Measurements from ENCODE around the gene C6. TPM values are rescaled to one million over a fixed set of nuclear protein-coding genes. Genes with fewer than 3 reads are reported as not detected.

Gene C6
- total and polyA plus RNA-seq, 2 donors (not counting 1 experiment from before 2014, with no cell fraction given): 0.07 TPM; not detected in 1

- Histone ChIP-seq H3K4me1 (ENCODE audit: control insufficient read depth, extremely low read depth, insufficient read depth, low read length) (no peaks in the 10 kb centered on the region), H3K9ac (ENCODE audit: insufficient read depth, low read length) (no peak overlapping the region), H3K4me3 (replicated peaks in 1 of 4; ENCODE audit: control extremely low read depth in 1 of 4, insufficient read depth in 1 of 4, low read depth in 3 of 4, low read length in 4 of 4) (no peak overlapping the region), H4K20me1 (ENCODE audit: control insufficient read depth, extremely low read depth, insufficient read depth, low read length) (no peaks in the 10 kb centered on the region), H3K27me3 (ENCODE audit: control insufficient read depth, insufficient read depth, low read length) (no peaks in the 10 kb centered on the region), H3K27ac (ENCODE audit: insufficient read depth, low read length) (no peak overlapping the region), H3K9me3 (ENCODE audit: control insufficient read depth, insufficient read depth, low read depth, low read length) (no peaks in the 10 kb centered on the region), H3K79me2 (ENCODE audit: control insufficient read depth, insufficient read depth, low read length) (no peaks in the 10 kb centered on the region), H3K36me3 (ENCODE audit: control insufficient read depth, insufficient read depth, low read length) (no peaks in the 10 kb centered on the region), H2AFZ (ENCODE audit: low read length) (no peak overlapping the region), H3K4me2 (ENCODE audit: extremely low read depth, insufficient read depth, low read length) (no peak overlapping the region)
- TF ChIP-seq EZH2 (IDR thresholded peaks at IDR 0.05; ENCODE audit: low read length, missing control alignments): no peak
- TF ChIP-seq, protein P1, sequence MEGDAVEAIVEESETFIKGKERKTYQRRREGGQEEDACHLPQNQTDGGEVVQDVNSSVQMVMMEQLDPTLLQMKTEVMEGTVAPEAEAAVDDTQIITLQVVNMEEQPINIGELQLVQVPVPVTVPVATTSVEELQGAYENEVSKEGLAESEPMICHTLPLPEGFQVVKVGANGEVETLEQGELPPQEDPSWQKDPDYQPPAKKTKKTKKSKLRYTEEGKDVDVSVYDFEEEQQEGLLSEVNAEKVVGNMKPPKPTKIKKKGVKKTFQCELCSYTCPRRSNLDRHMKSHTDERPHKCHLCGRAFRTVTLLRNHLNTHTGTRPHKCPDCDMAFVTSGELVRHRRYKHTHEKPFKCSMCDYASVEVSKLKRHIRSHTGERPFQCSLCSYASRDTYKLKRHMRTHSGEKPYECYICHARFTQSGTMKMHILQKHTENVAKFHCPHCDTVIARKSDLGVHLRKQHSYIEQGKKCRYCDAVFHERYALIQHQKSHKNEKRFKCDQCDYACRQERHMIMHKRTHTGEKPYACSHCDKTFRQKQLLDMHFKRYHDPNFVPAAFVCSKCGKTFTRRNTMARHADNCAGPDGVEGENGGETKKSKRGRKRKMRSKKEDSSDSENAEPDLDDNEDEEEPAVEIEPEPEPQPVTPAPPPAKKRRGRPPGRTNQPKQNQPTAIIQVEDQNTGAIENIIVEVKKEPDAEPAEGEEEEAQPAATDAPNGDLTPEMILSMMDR (conservative IDR thresholded peaks at IDR 0.05 in 1 of 2, IDR thresholded peaks at IDR 0.05 in 1 of 2; ENCODE audit: low read depth in 1 of 2, low read length in 2 of 2): no peak
- DNase-seq (ENCODE audit: low read depth in 2 of 2): peak; percentile 28 to 83
Observed at GRCh38 chr5:41252036-41252435, 38.7 kb upstream of the C6 start.

GRCh38 chr5:41250351-41250987 lies 37.1 kb upstream of the C6 start:
- H3K4me3 ChIP-seq (replicated peaks in 1 of 4; ENCODE audit: control extremely low read depth in 1 of 4, insufficient read depth in 1 of 4, low read depth in 3 of 4, low read length in 4 of 4): no peak overlapping the region
- DNase-seq (ENCODE audit: low read depth in 2 of 2): no peak
- no peak overlapping the region for H3K4me2 ChIP-seq (ENCODE audit: extremely low read depth, insufficient read depth, low read length)
- no peaks in the 10 kb centered on the region for H3K4me1 ChIP-seq (ENCODE audit: control insufficient read depth, extremely low read depth, insufficient read depth, low read length)
- no peaks in the 10 kb centered on the region for H3K36me3 ChIP-seq (ENCODE audit: control insufficient read depth, insufficient read depth, low read length)
- H3K79me2 ChIP-seq (ENCODE audit: control insufficient read depth, insufficient read depth, low read length): no peaks in the 10 kb centered on the region
- no peaks in the 10 kb centered on the region for H4K20me1 ChIP-seq (ENCODE audit: control insufficient read depth, extremely low read depth, insufficient read depth, low read length)
- TF ChIP-seq, protein P1 (conservative IDR thresholded peaks at IDR 0.05 in 1 of 2, IDR thresholded peaks at IDR 0.05 in 1 of 2; ENCODE audit: low read depth in 1 of 2, low read length in 2 of 2): no peak
- no peak for TF ChIP-seq EZH2 (IDR thresholded peaks at IDR 0.05; ENCODE audit: low read length, missing control alignments)
- no peaks in the 10 kb centered on the region for H3K9me3 ChIP-seq (ENCODE audit: control insufficient read depth, insufficient read depth, low read depth, low read length)
- no peak overlapping the region for H3K27ac ChIP-seq (ENCODE audit: insufficient read depth, low read length)
- H3K27me3 ChIP-seq (ENCODE audit: control insufficient read depth, insufficient read depth, low read length): no peaks in the 10 kb centered on the region
- H3K9ac ChIP-seq (ENCODE audit: insufficient read depth, low read length): no peak overlapping the region
- H2AFZ ChIP-seq (ENCODE audit: low read length): no peak overlapping the region

DNA sequence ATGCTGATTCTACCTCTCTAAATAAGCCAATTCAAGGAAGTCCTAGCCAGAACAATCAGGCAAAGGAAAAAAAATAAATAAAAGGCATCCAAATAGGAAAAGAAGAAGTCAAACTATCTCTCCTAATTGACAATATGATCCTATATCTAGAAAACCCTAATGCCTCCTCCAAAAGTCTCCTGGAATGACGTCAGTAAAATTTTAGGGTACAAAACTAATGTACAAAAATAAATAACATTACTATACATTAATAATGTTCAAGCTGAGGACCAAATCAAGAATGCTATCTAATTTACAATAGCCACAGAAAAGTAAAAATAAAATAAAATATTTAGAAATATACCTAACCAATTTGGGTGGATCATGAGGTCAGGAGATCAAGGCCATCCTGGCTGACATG lies 33.8 kb upstream of the C6 start:
- no peak overlapping the region for H3K27ac ChIP-seq (ENCODE audit: insufficient read depth, low read length)
- no peaks in the 10 kb centered on the region for H3K4me1 ChIP-seq (ENCODE audit: control insufficient read depth, extremely low read depth, insufficient read depth, low read length)
- no peaks in the 10 kb centered on the region for H3K9me3 ChIP-seq (ENCODE audit: control insufficient read depth, insufficient read depth, low read depth, low read length)
- no peak overlapping the region for H3K4me2 ChIP-seq (ENCODE audit: extremely low read depth, insufficient read depth, low read length)
- H3K27me3 ChIP-seq (ENCODE audit: control insufficient read depth, insufficient read depth, low read length): no peaks in the 10 kb centered on the region
- H3K9ac ChIP-seq (ENCODE audit: insufficient read depth, low read length): no peak overlapping the region
- TF ChIP-seq, protein P1 (conservative IDR thresholded peaks at IDR 0.05 in 1 of 2, IDR thresholded peaks at IDR 0.05 in 1 of 2; ENCODE audit: low read depth in 1 of 2, low read length in 2 of 2): no peak
- no peak for TF ChIP-seq EZH2 (IDR thresholded peaks at IDR 0.05; ENCODE audit: low read length, missing control alignments)
- H2AFZ ChIP-seq (ENCODE audit: low read length): no peak overlapping the region
- no peaks in the 10 kb centered on the region for H3K36me3 ChIP-seq (ENCODE audit: control insufficient read depth, insufficient read depth, low read length)
- H4K20me1 ChIP-seq (ENCODE audit: control insufficient read depth, extremely low read depth, insufficient read depth, low read length): no peaks in the 10 kb centered on the region
- H3K4me3 ChIP-seq (replicated peaks in 1 of 4; ENCODE audit: control extremely low read depth in 1 of 4, insufficient read depth in 1 of 4, low read depth in 3 of 4, low read length in 4 of 4): no peak overlapping the region
- no peaks in the 10 kb centered on the region for H3K79me2 ChIP-seq (ENCODE audit: control insufficient read depth, insufficient read depth, low read length)
- DNase-seq (ENCODE audit: low read depth in 2 of 2): no peak

All from fibroblast of lung (primary cell).